Uterus (tissue), 4 donors: ENCODE measurements around the gene SNX10. TPM values are rescaled to one million over a fixed set of nuclear protein-coding genes. Genes with fewer than 3 reads are reported as not detected.

Experiments used
- DNase-seq, 2 donors: peaks; one replicate each; pipeline ENCODE4 v3.0.0-alpha.2; 2019 to 2020
- H3K27ac ChIP-seq, 2 donors: fragments of 200-600 bp; sonication (generic); 1 replicate in 1 of 2; 2 replicates in 1 of 2; pipeline ENCODE4 v1.5.1; 2016 to 2018
- H3K27me3 ChIP-seq, 2 donors: fragments of 200-600 bp; sonication (generic); one replicate each; pipeline ENCODE4 v1.5.1; 2018 to 2019; ENCODE audit warnings: control low read depth in 1 of 2
- H3K36me3 ChIP-seq, 2 donors: fragments of 200-600 bp; sonication (generic); one replicate each; pipeline ENCODE4 v1.5.1; 2019; ENCODE audit warnings: control low read depth in 1 of 2
- H3K4me1 ChIP-seq, 2 donors: fragments of 200-600 bp; sonication (generic); one replicate each; pipeline ENCODE4 v1.5.1; 2018 to 2019; ENCODE audit warnings: control low read depth in 1 of 2
- H3K4me3 ChIP-seq, 2 donors: fragments of 200-600 bp; sonication (generic); 1 replicate in 1 of 2; 2 replicates in 1 of 2; pipeline ENCODE4 v1.5.1; 2018 to 2019; ENCODE audit warnings: mild to moderate bottlenecking in 1 of 2
- H3K9me3 ChIP-seq, 2 donors: fragments of 200-600 bp; sonication (generic); one replicate each; pipeline ENCODE4 v1.5.1; 2019; ENCODE audit warnings: control low read depth in 1 of 2
- POLR2A ChIP-seq, 2 donors: fragments of 450-650 bp; IDR thresholded peaks; one replicate each; pipeline ENCODE4 v1.6.1; 2016; ENCODE audit warnings: antibody characterized with exemption in 2 of 2, mild to moderate bottlenecking in 1 of 2, moderate library complexity in 1 of 2
- intact Hi-C: fragments of 100-400 bp; cut with DNase I; formaldehyde crosslinking; loops from one replicate; pipeline ENCODE4 v1.15.1; 2023; ENCODE audit warnings: low total_unique reads
- total RNA-seq, 4 donors: library from RNA; depleted of rRNA in 3 of 4; stranded (reverse); fragments of >200 nt in 3 of 4; gene quantifications; one replicate each; pipeline versions ENCODE4 v1.1.0 to v1.2.4, GENCODE V29; 2014 to 2023
- TF ChIP-seq, protein P1 (sequence below), 4 experiments: fragments of 200-600 bp in 2 of 4; fragments of 450-650 bp in 2 of 4; sonication (generic) in 2 of 4; IDR thresholded peaks; one replicate each; pipeline ENCODE4 v1.5.1; 2016 to 2019; ENCODE audit warnings: antibody characterized with exemption in 4 of 4, mild to moderate bottlenecking in 2 of 4, moderate library complexity in 1 of 4
- donor health status: DM: yes; HTN: yes; CAD: no.

SNX10 gene
- total RNA-seq, 4 donors from 2014 or later, result 7.7 to 16.8 (median 9.7) TPM

DNA sequence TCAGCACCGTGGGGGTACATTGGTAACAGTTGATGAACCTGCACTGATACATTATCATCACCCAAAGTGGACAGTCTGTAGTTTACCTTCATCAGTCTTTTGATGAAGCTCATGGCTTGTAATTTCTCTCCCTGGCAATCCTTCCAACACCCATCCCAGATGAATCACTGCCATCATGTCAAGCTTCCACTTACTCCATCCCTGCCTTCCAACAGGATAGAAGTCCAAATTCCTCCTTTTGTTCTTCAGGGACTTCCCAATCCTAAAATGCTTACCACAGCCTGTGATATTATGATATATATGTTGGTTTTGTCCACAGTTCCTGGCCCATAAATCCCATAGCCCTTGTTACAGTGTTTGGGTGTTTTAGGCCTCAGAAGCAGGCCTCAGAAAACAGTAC is 16.1 kb downstream of the SNX10 start:
- H3K27ac ChIP-seq, result peak overlapping the region; percentile 76

DNA sequence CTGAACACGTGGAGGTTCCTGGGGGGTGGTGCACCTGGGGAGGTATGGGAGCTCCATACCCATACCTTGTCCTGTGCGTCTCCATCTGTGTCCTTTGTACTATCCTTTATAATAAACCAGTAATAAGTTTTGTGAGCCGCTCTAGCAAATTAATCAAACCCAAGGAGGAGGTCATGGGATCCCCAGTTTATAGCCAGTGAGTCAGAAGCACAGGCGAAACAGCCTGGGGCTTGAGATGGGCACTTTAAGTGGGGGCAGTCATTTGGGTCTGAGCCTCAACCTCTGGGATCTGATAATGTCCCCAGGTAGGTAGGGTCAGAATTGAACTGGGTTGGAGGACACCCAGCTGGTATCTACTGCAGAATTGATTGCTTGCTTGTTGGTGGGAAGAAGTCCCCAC is 16.9 kb downstream of the SNX10 start:
- Histone ChIP-seq H3K27ac (peak overlapping the region; percentile 76), H3K4me3 (no peak overlapping the region), H3K36me3 (no peaks in the 10 kb centered on the region), H3K4me1 (no peaks in the 10 kb centered on the region), H3K9me3 (no peaks in the 10 kb centered on the region), H3K27me3 (no peaks in the 10 kb centered on the region)
- intact Hi-C loops, result no loop called here
- DNase-seq, result no peak
- TF ChIP-seq, protein P1, sequence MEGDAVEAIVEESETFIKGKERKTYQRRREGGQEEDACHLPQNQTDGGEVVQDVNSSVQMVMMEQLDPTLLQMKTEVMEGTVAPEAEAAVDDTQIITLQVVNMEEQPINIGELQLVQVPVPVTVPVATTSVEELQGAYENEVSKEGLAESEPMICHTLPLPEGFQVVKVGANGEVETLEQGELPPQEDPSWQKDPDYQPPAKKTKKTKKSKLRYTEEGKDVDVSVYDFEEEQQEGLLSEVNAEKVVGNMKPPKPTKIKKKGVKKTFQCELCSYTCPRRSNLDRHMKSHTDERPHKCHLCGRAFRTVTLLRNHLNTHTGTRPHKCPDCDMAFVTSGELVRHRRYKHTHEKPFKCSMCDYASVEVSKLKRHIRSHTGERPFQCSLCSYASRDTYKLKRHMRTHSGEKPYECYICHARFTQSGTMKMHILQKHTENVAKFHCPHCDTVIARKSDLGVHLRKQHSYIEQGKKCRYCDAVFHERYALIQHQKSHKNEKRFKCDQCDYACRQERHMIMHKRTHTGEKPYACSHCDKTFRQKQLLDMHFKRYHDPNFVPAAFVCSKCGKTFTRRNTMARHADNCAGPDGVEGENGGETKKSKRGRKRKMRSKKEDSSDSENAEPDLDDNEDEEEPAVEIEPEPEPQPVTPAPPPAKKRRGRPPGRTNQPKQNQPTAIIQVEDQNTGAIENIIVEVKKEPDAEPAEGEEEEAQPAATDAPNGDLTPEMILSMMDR (IDR thresholded peaks at IDR 0.05), result no peak
- TF ChIP-seq POLR2A (IDR thresholded peaks at IDR 0.05), result no peak

More for the DNA sequence above, 16.1 kb downstream of the SNX10 start:
- intact Hi-C loops, result no loop called here
- Histone ChIP-seq H3K9me3 (no peaks in the 10 kb centered on the region), H3K4me1 (no peaks in the 10 kb centered on the region), H3K36me3 (no peaks in the 10 kb centered on the region), H3K27me3 (no peaks in the 10 kb centered on the region), H3K4me3 (no peak overlapping the region)
- TF ChIP-seq, protein P1 (IDR thresholded peaks at IDR 0.05), result no peak
- no peak for TF ChIP-seq POLR2A (IDR thresholded peaks at IDR 0.05)
- no peak for DNase-seq

DNA sequence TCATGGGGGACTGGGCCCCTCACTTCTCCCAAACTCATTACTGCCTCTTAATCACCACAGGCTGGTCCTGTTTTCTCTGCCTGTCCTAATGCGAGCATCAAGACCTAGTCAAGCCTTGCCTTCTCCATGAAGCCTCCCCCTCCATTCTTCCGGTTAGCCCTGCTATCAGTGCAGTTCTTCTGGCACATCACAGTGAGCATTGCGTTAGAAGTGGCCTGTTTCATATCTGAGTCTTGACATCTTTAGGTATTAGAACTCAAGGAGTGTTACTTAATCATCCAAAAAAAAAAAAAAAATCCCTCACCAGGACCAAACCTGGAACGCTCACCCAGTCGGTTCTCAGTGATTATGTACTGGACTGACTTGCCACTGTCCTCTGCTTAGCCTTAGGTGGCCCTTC is 17.4 kb downstream of the SNX10 start:
- Histone ChIP-seq H3K27me3 (no peaks in the 10 kb centered on the region), H3K36me3 (no peaks in the 10 kb centered on the region), H3K4me1 (no peaks in the 10 kb centered on the region), H3K9me3 (no peaks in the 10 kb centered on the region), H3K4me3 (no peak overlapping the region), H3K27ac (peak overlapping the region; percentile 76)
- intact Hi-C loops, result no loop called here
- TF ChIP-seq POLR2A (IDR thresholded peaks at IDR 0.05), result no peak
- TF ChIP-seq, protein P1 (IDR thresholded peaks at IDR 0.05), result no peak
- peak; percentile 47 to 79 for DNase-seq

DNA sequence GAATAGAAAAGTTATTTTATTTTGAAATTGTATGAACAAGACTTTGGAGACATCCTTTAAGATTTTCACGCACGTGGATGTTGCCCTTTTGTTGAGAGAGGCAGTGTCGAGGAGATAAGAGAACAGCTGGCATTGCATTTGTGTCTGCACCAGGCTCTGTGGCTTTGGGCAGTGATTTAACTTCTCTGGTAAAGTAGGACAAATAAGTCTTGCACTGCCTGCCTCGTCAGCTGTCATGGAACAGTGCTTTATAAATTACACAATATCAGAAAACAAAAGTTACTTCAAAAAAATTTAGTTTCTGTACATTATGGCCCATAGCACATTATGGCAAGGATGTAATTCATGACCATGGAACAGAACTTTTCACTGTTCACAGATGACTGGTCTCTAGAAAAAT is 20.1 kb downstream of the SNX10 start:
- intact Hi-C loops, result no loop called here
- TF ChIP-seq POLR2A (IDR thresholded peaks at IDR 0.05), result no peak
- TF ChIP-seq, protein P1 (IDR thresholded peaks at IDR 0.05), result no peak
- H3K4me3 ChIP-seq, result no peak overlapping the region
- DNase-seq, result no peak
- no peaks in the 10 kb centered on the region for H3K9me3 ChIP-seq
- no peak overlapping the region for H3K27ac ChIP-seq
- no peaks in the 10 kb centered on the region for H3K36me3 ChIP-seq
- no peaks in the 10 kb centered on the region for H3K4me1 ChIP-seq
- no peaks in the 10 kb centered on the region for H3K27me3 ChIP-seq

DNA sequence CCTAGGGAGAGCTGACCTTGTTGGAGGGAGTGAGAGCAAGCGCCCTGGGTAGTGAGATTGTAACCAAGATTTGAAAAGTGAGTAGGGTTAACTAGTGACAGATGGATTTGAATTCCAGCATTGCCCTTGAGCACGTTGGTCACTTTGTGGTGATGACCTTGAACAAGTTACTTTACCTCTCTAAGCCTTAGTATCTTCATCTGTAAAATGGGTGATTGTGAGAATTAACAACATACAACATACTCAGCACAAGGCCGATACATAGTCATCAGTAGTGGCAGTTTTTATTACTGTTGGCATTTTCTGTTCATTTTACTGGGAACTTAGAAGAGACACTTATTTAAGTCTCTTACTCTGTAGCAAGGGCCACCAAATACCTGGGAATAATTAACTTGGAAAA is 25.5 kb downstream of the SNX10 start:
- Histone ChIP-seq H3K4me1 (no peaks in the 10 kb centered on the region), H3K36me3 (no peaks in the 10 kb centered on the region), H3K27ac (no peak overlapping the region), H3K4me3 (no peak overlapping the region), H3K27me3 (no peaks in the 10 kb centered on the region), H3K9me3 (no peaks in the 10 kb centered on the region)
- no peak for DNase-seq
- no peak for TF ChIP-seq POLR2A (IDR thresholded peaks at IDR 0.05)
- TF ChIP-seq, protein P1 (IDR thresholded peaks at IDR 0.05), result no peak
- intact Hi-C loops, result no loop called here
